ENCODE data around the gene CLEC19A.
"Not testable (repeated sequence)": the region's sequence is repeated elsewhere in the genome, so short reads cannot be mapped to it uniquely, and the experiment has no call there.

Gene CLEC19A

GRCh38 chr16:19321186-19321585 is 35.7 kb downstream of the CLEC19A start:
- DNase-seq: not testable (repeated sequence)

DNA sequence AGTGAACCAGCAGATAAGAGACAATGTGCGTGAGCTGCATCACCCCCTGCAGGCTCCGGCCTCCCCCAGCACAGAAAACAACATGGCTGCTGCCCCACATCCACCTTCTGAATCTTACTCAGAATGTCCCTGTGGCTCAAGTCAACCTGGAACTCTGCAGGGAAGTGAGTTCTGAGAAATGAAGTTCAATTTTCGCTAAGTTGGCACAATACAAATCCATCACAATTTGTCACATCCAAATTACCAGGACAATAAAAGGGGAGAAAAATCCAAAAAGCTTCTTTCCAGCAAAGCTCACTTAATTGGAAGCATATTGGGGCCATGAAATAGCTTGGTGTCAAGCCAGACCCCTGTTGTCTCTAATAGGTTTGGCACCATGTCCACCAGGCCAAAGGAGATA is 38.1 kb downstream of the CLEC19A start:
- peak in 1 of 56 donors; percentile 1 for DNase-seq

GRCh38 chr16:19328364-19328763 is 42.8 kb downstream of the CLEC19A start:
- DNase-seq: no peak

DNA sequence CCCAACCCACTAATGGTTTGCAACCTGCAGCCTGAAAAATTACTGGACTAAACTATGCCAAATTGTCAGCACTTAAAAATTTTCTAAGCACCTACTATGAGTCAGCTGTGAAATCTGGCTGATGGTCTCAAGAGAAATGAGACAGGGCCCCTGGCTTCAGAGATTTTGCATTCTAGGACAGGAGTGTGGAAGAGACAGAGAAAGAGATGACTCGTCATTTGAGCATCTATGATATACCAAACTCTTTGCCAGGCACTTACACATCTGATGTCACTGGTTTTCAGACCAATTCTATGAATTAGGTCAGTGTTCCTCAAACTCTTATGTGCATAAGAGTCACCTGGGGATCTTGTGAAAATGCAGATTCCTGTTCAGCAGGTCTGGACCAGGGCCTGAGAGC is 44.4 kb downstream of the CLEC19A start:
- DNase-seq: no peak

- peak in 37 of 56 donors; percentile 1 to 76 (median 18) for DNase-seq
These were observed 45.4 kb downstream of the CLEC19A start for GRCh38 chr16:19330841-19331397.

DNA sequence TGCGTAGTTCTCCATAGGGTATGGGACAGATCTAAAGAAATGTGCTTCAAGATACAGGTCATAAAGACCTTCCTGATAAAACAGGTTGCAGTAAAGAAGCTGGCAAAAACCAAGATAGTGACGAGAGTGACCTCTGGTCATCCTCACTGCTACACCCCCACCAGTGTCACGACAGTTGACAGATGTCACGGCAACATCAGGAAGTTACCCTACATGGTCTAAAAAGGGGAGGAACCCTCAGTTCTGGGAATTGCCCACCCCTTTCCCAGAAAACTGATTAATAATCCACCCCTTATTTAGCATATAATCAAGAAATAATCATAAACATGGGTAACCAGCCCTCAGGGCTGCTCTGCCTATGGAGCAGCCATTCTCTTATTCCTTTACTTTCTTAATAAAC is 46.3 kb downstream of the CLEC19A start:
- no peak for DNase-seq

DNA sequence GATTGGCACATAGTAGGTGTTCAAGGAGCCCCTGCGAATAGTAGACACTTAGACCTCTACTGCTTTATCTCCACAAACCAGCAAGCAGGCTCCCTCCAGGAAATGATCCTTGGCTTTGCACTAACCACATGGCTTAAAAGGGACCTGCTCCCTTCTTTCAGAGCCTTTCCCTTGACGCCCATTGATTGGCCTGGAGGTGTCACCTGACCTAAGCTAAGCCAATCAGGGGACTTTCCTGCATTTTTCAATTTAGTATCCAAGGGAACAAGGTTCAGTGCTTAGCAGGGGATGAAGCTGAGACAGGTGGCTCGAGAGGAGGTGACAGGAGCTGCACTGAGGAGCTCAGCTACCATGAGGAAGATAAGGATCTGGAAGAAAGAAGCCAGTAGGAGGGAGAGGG is 52.8 kb downstream of the CLEC19A start:
- DNase-seq: no peak

DNA sequence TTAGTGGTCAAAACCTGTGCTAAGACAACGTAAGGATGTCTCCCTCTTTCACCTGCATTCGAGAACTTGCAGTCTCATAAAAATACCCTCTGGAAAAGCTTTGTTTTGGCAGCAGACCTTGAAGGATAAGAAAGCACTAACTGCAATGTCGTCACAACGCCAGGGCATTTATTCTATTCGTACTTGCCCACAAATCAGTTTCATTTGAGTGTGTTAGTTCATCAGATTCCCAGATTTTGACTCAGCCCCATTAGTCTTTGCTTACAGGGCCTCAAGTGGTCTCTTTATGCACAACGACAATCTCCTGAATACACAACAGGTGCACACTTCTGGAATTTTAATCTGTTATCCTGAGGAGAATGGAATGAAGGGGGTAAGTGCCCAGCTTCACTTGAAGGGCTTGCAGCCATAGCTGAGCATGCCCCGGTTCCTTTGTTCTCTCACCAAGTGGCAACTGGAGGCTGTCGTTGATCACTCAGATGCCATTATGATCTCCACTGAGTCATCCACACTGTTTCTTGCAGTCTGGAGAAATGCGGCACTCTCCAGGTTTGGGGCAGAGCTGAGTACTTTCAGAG is 58.8 kb downstream of the CLEC19A start:
- no peak for DNase-seq

- DNase-seq: no peak
These were observed 59.4 kb downstream of the CLEC19A start for GRCh38 chr16:19344980-19345379.

GRCh38 chr16:19346335-19346922 is 60.9 kb downstream of the CLEC19A start:
- no peak for DNase-seq

DNA sequence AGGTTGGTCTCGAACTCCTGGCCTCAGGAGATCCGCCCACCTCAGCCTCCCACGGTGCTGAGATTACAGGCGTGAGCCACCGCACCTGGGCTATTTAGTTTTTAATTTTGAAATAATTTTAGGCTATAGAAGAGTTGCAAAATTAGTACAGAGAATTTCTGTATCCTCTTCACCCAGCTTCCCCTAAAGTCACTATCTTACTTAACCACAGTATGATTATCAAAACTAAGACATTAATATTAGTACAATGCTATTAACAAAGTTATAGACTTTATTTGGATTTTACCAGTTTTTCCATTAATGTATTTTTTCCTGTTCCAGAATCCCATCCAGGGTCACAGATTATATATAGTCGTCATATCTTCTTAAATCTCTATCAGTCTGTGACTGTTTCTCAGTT is 62.6 kb downstream of the CLEC19A start:
- DNase-seq: no peak

GRCh38 chr16:19348578-19349315 is 63.2 kb downstream of the CLEC19A start:
- DNase-seq: peak in 3 of 56 donors; percentile 3 to 12 (median 9)

DNA sequence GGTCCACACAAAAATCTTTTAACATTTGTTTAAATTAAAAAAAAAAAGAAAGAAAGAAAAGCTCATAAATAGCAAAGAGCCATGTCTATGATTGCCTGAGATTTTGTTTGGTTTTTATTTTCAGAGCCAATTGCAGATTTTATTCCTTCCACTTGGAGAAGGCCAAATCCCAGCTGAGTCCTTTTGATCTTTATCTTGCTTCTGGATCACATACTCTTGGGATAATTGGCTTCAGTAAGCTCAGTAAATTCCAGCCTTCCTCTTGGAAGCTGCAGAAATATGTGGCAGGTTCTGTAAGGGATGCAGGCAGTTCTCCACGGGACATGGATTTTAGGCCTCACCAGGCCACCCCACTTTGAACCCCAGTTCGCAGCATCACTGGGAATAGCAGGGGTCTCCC is 68.8 kb downstream of the CLEC19A start:
- no peak for DNase-seq

- no peak for DNase-seq
These were observed 70.8 kb downstream of the CLEC19A start for GRCh38 chr16:19356024-19356952.

DNA sequence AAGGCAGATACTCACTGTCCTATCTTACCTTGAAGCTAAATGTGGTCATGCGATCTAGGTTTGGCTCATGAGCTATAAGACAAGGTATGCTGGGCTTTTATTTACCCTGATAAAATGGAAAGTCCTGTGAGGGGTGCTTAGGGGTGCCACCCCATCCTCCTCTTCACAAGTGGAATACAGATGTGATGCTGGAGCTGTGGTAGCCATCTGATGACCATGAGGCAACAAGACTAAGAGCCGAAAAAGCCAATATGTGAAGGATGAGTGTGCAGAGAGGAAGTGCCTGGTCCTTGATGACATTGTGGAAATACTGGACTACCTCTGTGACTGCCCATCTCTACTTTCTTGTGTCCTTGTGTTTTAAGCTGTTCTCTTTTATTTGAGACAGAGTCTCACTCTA is 74.0 kb downstream of the CLEC19A start:
- DNase-seq: no peak

All from nucleus accumbens (tissue), 56 donors.